Frontal cortex (tissue), 4 donors: ENCODE results near the gene SPINT1. TPM values are rescaled to one million over a fixed set of nuclear protein-coding genes. Genes with fewer than 3 reads are reported as not detected.

Source experiments
- DNase-seq, 2 donors: peaks; one replicate each; pipeline ENCODE4 v3.0.0; 2012; ENCODE audit warnings: low spot score in 2 of 2
- FAIRE-seq: peaks from 2 replicates; lab custom pipeline; 2012; peaks lifted over from hg19 to GRCh38; lab: Jason Lieb, UNC
- total RNA-seq: library from RNA; depleted of rRNA; stranded (reverse); fragments of >200 nt; gene quantifications from one replicate; pipeline ENCODE4 v1.2.3, GENCODE V29; 2014
- donor health status: control.
- donor health status: control.
- donor health status: control.

Gene SPINT1
- total RNA-seq = 1.6 TPM

GRCh38 chr15:40843885-40844695 lies at the start of gene SPINT1:
Gene SPINT1, plus strand, starts transcription at chr15:40844048. Its CDS starts 507 bp downstream, at chr15:40844555.
- peak in 1 of 2 donors; percentile 43 for DNase-seq
- no peak for FAIRE-seq

- FAIRE-seq (no peak), DNase-seq (no peak)
Observed at GRCh38 chr15:40796041-40796440, 47.8 kb upstream of the SPINT1 start.

- DNase-seq (no peak), FAIRE-seq (no peak)
Observed at GRCh38 chr15:40796512-40796911, 47.3 kb upstream of the SPINT1 start.

GRCh38 chr15:40799523-40799922 lies 44.3 kb upstream of the SPINT1 start:
- DNase-seq (no peak), FAIRE-seq (no peak)

GRCh38 chr15:40803076-40803475 lies 40.8 kb upstream of the SPINT1 start:
- DNase-seq (no peak), FAIRE-seq (no peak)

GRCh38 chr15:40803688-40804087 lies 40.2 kb upstream of the SPINT1 start:
- FAIRE-seq = no peak
- DNase-seq = no peak

- FAIRE-seq (no peak), DNase-seq (no peak)
Observed at GRCh38 chr15:40806672-40807027, 37.2 kb upstream of the SPINT1 start.

GRCh38 chr15:40807028-40807887 lies 36.6 kb upstream of the SPINT1 start, which contains the start of the genes DNAJC17 and ZFYVE19:
Gene DNAJC17, minus strand, starts transcription at chr15:40807473. Its CDS starts 27 bp downstream, at chr15:40807446.
Gene ZFYVE19, plus strand, starts transcription at chr15:40807089. Its CDS starts 501 bp downstream, at chr15:40807590.
- FAIRE-seq = no peak
- DNase-seq = peak; percentile 75 to 89

- DNase-seq (no peak), FAIRE-seq (no peak)
Observed at GRCh38 chr15:40807888-40808461, 35.9 kb upstream of the SPINT1 start.

GRCh38 chr15:40808861-40809450 lies 34.9 kb upstream of the SPINT1 start:
- DNase-seq = no peak
- FAIRE-seq = no peak

- DNase-seq (no peak), FAIRE-seq (no peak)
Observed at GRCh38 chr15:40812721-40813425, 31.0 kb upstream of the SPINT1 start.

GRCh38 chr15:40815042-40815698 lies 28.7 kb upstream of the SPINT1 start:
- DNase-seq = peak in 1 of 2 donors; percentile 47
- no peak for FAIRE-seq

- DNase-seq = no peak
- no peak for FAIRE-seq
Observed at GRCh38 chr15:40819048-40819447, 24.8 kb upstream of the SPINT1 start.

- no peak for DNase-seq
- FAIRE-seq = no peak
Observed at GRCh38 chr15:40821195-40821594, 22.7 kb upstream of the SPINT1 start.

- FAIRE-seq = no peak
- no peak for DNase-seq
Observed at GRCh38 chr15:40823572-40824343, 20.1 kb upstream of the SPINT1 start.

GRCh38 chr15:40825661-40826422 lies 18.0 kb upstream of the SPINT1 start:
- FAIRE-seq = no peak
- no peak for DNase-seq

- no peak for DNase-seq
- FAIRE-seq = no peak
Observed at GRCh38 chr15:40826423-40827075, 17.3 kb upstream of the SPINT1 start.
